HL-60 (cell line): ENCODE measurements around the gene MYCBP2.
A peak's percentile ranks its signal among the peaks of the same experiment; 100 is the strongest.

Experiments
- DNase-seq, 2 experiments: peaks; one replicate each; pipeline ENCODE4 v3.0.0-alpha.2; 2010 to 2020; ENCODE audit warnings: low read depth in 1 of 2, low spot score in 1 of 2
- H3K27ac ChIP-seq: fragments of 250-450 bp; sonication (Bioruptor Pico); replicated peaks from 2 replicates; pipeline ENCODE4 v1.5.1; 2020; ENCODE audit warnings: mild to moderate bottlenecking, moderate library complexity
- H3K27me3 ChIP-seq: fragments of 250-450 bp; sonication (Bioruptor Pico); 2 replicates; pipeline ENCODE4 v1.5.1; 2021; ENCODE audit warnings: mild to moderate bottlenecking, moderate library complexity; ENCODE audit not compliant: insufficient read depth, poor library complexity, severe bottlenecking
- H3K4me3 ChIP-seq: replicated peaks from 2 replicates; pipeline ENCODE4 v1.5.1; 2011; ENCODE audit warnings: mild to moderate bottlenecking, control low read depth, low read length; ENCODE audit not compliant: insufficient read depth
- GABPA ChIP-seq: IDR thresholded peaks from 2 replicates; pipeline ENCODE4 v1.6.1; 2012; ENCODE audit warnings: low read depth
- POLR2AphosphoS5 ChIP-seq: IDR thresholded peaks from 2 replicates; pipeline ENCODE4 v1.6.1; 2012; ENCODE audit warnings: low read depth
- SPI1 ChIP-seq: IDR thresholded peaks from 2 replicates; pipeline ENCODE4 v1.6.1; 2012; ENCODE audit warnings: low read depth, mild to moderate bottlenecking, borderline replicate concordance
- TF ChIP-seq, protein P1 (sequence below): IDR thresholded peaks from 2 replicates; pipeline ENCODE4 v1.6.1; 2012; ENCODE audit warnings: low read depth; ENCODE audit not compliant: insufficient replicate concordance
- TF ChIP-seq, protein P2 (sequence below): IDR thresholded peaks from one replicate; pipeline ENCODE4 v1.5.1; 2011; ENCODE audit warnings: low read length, control low read depth, inconsistent platforms; ENCODE audit not compliant: insufficient read depth

MYCBP2 gene

DNA sequence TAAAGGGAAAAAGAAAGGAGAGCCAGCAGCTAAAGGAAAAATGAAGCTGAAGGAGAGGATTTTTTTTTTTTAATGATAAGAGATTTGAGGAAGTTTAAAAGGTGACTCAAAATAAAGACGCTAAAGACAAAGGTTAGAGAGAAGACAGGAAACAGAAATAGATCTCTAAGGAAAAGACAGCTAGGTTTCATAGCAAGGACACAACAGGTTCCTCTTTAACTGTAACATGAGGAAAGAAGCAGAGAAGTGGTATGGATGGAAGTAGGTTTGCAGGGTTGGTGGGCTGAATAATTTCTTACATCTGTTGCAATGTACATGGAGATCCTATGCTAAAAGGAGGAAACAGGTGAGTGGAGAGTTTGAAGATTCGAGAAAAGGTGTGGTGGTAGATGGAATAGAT lies 107.5 kb downstream of the MYCBP2 start:
- DNase-seq = peak in 1 of 2 experiments; percentile 54
- TF ChIP-seq POLR2AphosphoS5 (peak; percentile 47; the same call in 1 of the 2 replicates), GABPA (no peak), SPI1 (peak; percentile 53; the same call in 1 of the 2 replicates)
- TF ChIP-seq, protein P1, sequence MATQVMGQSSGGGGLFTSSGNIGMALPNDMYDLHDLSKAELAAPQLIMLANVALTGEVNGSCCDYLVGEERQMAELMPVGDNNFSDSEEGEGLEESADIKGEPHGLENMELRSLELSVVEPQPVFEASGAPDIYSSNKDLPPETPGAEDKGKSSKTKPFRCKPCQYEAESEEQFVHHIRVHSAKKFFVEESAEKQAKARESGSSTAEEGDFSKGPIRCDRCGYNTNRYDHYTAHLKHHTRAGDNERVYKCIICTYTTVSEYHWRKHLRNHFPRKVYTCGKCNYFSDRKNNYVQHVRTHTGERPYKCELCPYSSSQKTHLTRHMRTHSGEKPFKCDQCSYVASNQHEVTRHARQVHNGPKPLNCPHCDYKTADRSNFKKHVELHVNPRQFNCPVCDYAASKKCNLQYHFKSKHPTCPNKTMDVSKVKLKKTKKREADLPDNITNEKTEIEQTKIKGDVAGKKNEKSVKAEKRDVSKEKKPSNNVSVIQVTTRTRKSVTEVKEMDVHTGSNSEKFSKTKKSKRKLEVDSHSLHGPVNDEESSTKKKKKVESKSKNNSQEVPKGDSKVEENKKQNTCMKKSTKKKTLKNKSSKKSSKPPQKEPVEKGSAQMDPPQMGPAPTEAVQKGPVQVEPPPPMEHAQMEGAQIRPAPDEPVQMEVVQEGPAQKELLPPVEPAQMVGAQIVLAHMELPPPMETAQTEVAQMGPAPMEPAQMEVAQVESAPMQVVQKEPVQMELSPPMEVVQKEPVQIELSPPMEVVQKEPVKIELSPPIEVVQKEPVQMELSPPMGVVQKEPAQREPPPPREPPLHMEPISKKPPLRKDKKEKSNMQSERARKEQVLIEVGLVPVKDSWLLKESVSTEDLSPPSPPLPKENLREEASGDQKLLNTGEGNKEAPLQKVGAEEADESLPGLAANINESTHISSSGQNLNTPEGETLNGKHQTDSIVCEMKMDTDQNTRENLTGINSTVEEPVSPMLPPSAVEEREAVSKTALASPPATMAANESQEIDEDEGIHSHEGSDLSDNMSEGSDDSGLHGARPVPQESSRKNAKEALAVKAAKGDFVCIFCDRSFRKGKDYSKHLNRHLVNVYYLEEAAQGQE = no peak
- TF ChIP-seq, protein P2, sequence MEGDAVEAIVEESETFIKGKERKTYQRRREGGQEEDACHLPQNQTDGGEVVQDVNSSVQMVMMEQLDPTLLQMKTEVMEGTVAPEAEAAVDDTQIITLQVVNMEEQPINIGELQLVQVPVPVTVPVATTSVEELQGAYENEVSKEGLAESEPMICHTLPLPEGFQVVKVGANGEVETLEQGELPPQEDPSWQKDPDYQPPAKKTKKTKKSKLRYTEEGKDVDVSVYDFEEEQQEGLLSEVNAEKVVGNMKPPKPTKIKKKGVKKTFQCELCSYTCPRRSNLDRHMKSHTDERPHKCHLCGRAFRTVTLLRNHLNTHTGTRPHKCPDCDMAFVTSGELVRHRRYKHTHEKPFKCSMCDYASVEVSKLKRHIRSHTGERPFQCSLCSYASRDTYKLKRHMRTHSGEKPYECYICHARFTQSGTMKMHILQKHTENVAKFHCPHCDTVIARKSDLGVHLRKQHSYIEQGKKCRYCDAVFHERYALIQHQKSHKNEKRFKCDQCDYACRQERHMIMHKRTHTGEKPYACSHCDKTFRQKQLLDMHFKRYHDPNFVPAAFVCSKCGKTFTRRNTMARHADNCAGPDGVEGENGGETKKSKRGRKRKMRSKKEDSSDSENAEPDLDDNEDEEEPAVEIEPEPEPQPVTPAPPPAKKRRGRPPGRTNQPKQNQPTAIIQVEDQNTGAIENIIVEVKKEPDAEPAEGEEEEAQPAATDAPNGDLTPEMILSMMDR = no peak
- Histone ChIP-seq H3K4me3 (no peak overlapping the region), H3K27ac (peak overlapping the region; percentile 44), H3K27me3 (no peaks in the 10 kb centered on the region)

DNA sequence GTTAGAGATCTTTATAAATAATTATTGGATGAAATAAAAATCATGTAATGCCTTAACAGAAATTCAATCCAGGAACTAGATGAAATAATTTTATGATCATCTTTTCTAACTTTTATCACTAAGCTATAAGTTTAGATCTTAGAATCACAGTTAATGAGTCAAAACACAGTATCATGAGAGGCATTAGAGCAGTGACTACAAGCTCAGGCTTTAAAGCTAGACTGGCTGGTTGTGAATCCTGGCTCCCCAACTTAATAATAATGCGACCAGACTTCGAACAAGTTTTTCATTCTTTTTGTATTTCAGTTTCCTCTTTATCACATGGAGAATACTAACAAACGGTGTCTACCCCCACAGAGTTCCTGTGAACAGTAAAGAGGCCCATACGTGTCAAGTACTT lies 108.6 kb downstream of the MYCBP2 start:
- Histone ChIP-seq H3K27ac (no peak overlapping the region), H3K4me3 (no peak overlapping the region), H3K27me3 (no peaks in the 10 kb centered on the region)
- no peak for DNase-seq
- TF ChIP-seq, protein P1 = no peak
- TF ChIP-seq SPI1 = no peak
- TF ChIP-seq, protein P2 = no peak
- TF ChIP-seq POLR2AphosphoS5 = no peak
- TF ChIP-seq GABPA = no peak

DNA sequence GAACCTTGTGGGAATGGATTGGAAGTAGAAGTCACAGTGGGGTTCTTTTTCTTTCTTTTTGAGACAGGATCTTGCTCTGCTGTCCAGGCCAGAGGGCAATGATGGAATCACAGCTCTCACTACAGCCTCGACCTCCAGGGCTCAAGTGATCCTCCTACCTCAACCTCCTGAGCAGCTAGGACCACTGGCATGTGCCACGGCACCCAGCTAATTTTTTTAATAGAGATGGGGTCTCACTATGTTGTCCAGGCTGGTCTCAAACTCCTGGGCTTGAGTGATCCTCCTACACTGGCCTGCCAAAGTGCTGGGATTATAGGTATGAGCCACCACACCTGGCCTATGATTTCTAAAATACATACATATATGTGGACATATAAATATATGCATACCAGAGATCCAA lies 111.4 kb downstream of the MYCBP2 start:
- Histone ChIP-seq H3K27me3 (no peaks in the 10 kb centered on the region), H3K4me3 (no peak overlapping the region), H3K27ac (no peak overlapping the region)
- TF ChIP-seq, protein P1 = no peak
- TF ChIP-seq POLR2AphosphoS5 (no peak), GABPA (no peak), SPI1 (no peak)
- TF ChIP-seq, protein P2 = no peak
- no peak for DNase-seq
